Smooth muscle cell of the pulmonary artery (primary cell): ENCODE measurements around the gene WDR20. TPM values are rescaled to one million over a fixed set of nuclear protein-coding genes. Genes with fewer than 3 reads are reported as not detected.

ENCODE experiments used
- total RNA-seq: library from RNA; depleted of rRNA; stranded (reverse); fragments of >200 nt; gene quantifications from 2 replicates; pipeline ENCODE4 v1.2.3, GENCODE V29; 2014

WDR20 gene
- total RNA-seq: 14.8 and 16.6 TPM in 2 replicates

GRCh38 chr14:102139286-102140026 lies at the start of gene WDR20:
WDR20 (plus strand) TSS chr14:102139897; CDS start chr14:102139924, 27 bp downstream.

Other genes starting within 250 kb of the WDR20 start
- gene DYNC1H1, start 175.3 kb upstream of the WDR20 start, total RNA-seq: 1,336 and 1,508 TPM in 2 replicates
- 412 and 423 TPM in 2 replicates for gene HSP90AA1, start 52.9 kb upstream of the WDR20 start, total RNA-seq
- gene MOK, start 165.3 kb downstream of the WDR20 start, total RNA-seq: 7.0 and 10.7 TPM in 2 replicates
- gene ZNF839, start 179.8 kb downstream of the WDR20 start, total RNA-seq: 8.3 and 10.2 TPM in 2 replicates
- gene CINP, start 223.0 kb downstream of the WDR20 start, total RNA-seq: 36.6 and 42.9 TPM in 2 replicates
- gene TECPR2, start 223.0 kb downstream of the WDR20 start, total RNA-seq: 23.3 and 36.1 TPM in 2 replicates